ENCODE results near the gene MYO7A. TPM values are rescaled to one million over a fixed set of nuclear protein-coding genes. Genes with fewer than 3 reads are reported as not detected.

MYO7A gene
- polyA plus RNA-seq, 6 donors from 2014 or later = not detected

DNA sequence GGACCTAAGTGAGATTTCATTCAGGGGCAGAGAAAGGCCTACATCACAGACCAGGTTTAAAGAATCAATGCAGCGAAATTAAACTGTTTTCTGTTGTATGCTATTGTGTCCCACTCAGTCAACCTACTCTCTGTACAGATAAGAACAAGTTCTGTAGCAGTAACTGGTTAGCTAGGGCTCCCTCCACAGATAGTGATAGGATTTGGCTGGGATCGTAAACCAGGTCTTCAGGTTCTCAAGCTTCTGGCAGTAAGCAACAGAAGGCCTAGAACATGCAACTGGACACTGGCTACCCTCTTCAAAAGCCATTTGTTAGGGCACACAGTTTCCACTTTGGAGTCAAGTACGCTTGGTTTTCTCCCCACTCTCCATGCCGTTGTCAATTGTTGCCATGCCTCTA is 104.2 kb downstream of the MYO7A start:
- H3K4me3 Mint-ChIP-seq = no peak overlapping the region

DNA sequence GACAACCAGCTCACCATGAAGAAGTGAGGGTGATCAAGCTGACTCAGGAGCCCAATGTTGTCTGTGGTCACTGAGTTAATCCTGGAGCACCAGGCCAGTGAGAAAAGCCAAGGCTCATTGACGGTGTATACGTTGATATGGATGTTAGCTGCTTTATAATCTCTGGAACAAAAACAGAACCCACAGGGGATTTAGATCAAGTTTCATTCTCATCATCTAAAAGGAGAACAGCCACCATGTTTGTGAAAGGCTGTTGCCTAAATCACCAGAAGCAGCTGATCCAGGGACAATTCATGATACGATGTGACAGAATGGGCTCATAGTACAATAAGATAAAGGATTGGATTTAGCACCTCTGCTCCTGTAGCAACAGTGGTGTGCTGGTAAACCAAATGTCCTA is 105.0 kb downstream of the MYO7A start:
- H3K4me1 Mint-ChIP-seq = no peaks in the 10 kb centered on the region
- H3K27ac Mint-ChIP-seq = no peak overlapping the region
- H3K27me3 Mint-ChIP-seq = peaks cover 0 to 8% (median 0%) of the 10 kb centered on the region in 3 donors
- DNase-seq = no peak
- no peak for ATAC-seq (ENCODE audit: low read depth in 2 of 2)
- H3K9me3 Mint-ChIP-seq = peaks cover 0 to 2% (median 0%) of the 10 kb centered on the region in 7 donors
- no peaks in the 10 kb centered on the region for H3K36me3 Mint-ChIP-seq
- H3K4me3 Mint-ChIP-seq = no peak overlapping the region

More for the DNA sequence above, 104.2 kb downstream of the MYO7A start:
- H3K27ac Mint-ChIP-seq = no peak overlapping the region
- peaks cover 0 to 2% (median 0%) of the 10 kb centered on the region in 7 donors for H3K9me3 Mint-ChIP-seq
- H3K27me3 Mint-ChIP-seq = peaks cover 3 to 10% (median 7%) of the 10 kb centered on the region in 3 donors
- H3K36me3 Mint-ChIP-seq = no peaks in the 10 kb centered on the region
- no peaks in the 10 kb centered on the region for H3K4me1 Mint-ChIP-seq
- ATAC-seq (ENCODE audit: low read depth in 2 of 2) = no peak
- DNase-seq = no peak

DNA sequence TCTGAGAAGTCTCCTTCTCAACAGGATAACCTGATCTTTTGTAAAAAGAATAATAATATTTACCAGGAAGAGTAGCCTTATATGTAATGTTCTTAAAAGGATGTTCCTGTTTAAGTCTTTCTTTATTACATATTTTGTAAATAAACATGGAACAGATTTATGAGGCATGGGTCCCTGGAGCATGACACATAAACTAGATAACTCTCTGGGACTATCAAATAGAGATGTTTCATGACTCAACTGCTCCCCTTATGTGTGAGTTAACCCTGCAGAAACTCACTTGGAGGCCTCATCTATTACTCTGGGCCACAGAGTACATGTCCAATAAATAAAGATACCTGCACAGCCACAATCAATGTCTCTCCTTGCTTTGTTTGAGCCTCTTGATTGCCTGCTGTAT is 108.9 kb downstream of the MYO7A start:
- peaks cover 0 to 8% (median 0%) of the 10 kb centered on the region in 3 donors for H3K27me3 Mint-ChIP-seq
- no peaks in the 10 kb centered on the region for H3K4me1 Mint-ChIP-seq
- no peak overlapping the region for H3K4me3 Mint-ChIP-seq
- DNase-seq (no peak), ATAC-seq (ENCODE audit: low read depth in 2 of 2) (no peak)
- H3K36me3 Mint-ChIP-seq = no peaks in the 10 kb centered on the region
- no peak overlapping the region for H3K27ac Mint-ChIP-seq
- H3K9me3 Mint-ChIP-seq = peaks cover 0 to 10% (median 2%) of the 10 kb centered on the region in 7 donors

DNA sequence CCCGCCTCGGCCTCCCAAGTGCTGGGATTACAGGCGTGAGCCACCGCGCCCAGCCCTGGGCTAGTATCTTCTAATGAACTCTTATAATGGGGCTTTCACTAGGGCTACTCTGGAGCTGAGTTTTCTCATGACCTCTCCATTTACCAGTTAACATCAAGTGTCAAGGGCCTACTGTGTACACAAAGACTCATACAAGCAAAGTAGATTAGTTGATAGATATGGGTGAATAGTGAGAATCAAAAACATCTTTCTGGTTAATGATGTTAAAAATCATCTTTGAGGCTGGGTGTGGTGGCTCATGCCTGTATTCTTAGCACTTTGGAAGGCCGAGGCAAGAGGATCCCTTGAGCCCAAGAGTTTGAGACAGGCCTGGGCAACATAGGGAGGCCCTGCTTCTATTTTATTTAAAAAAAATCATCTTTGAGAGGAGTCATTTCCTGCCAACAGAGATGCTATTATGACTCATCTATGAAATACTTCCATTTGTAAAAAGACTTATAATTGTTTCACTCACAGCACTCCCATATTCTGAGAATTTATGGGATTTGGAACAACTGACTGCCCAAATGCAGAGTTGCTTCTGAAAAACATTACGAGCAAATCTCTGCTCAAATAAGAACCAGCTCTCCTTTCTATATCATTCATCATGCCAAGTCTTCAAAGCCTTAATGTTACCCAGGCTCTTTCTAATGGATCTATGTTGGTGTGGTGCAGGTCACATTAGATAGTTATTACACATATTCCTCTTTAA is 116.4 kb downstream of the MYO7A start:
- Mint-ChIP-seq H3K27ac (peak overlapping the region in 1 of 6 donors; percentile 58), H3K27me3 (no peaks in the 10 kb centered on the region), H3K4me1 (no peaks in the 10 kb centered on the region), H3K36me3 (no peaks in the 10 kb centered on the region), H3K4me3 (no peak overlapping the region), H3K9me3 (peaks cover 0 to 7% (median 0%) of the 10 kb centered on the region in 7 donors)
- DNase-seq (no peak), ATAC-seq (ENCODE audit: low read depth in 2 of 2) (no peak)

DNA sequence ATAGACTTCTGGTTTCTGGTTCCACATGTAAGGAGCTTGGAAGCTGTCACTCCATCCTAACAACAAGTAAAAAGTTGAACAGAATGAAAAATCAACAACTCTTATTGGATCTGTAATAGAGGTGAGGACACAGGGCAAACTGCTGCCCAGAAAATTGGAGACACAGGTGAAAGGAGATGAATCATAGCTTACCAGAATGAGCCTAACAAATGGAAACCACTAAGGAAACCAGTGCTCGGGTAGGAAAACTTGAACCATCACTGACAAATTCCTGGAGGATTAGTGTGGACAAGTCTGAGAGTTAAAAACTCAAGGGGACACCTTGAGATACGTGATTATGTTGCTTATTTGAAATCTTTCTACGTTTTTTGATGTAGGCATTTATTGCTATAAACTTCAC is 121.4 kb downstream of the MYO7A start:
- H3K36me3 Mint-ChIP-seq = no peaks in the 10 kb centered on the region
- DNase-seq (no peak), ATAC-seq (ENCODE audit: low read depth in 2 of 2) (no peak)
- H3K9me3 Mint-ChIP-seq = peaks cover 11 to 28% (median 12%) of the 10 kb centered on the region in 7 donors
- H3K27me3 Mint-ChIP-seq = no peaks in the 10 kb centered on the region
- no peak overlapping the region for H3K27ac Mint-ChIP-seq
- no peaks in the 10 kb centered on the region for H3K4me1 Mint-ChIP-seq
- H3K4me3 Mint-ChIP-seq = no peak overlapping the region

DNA sequence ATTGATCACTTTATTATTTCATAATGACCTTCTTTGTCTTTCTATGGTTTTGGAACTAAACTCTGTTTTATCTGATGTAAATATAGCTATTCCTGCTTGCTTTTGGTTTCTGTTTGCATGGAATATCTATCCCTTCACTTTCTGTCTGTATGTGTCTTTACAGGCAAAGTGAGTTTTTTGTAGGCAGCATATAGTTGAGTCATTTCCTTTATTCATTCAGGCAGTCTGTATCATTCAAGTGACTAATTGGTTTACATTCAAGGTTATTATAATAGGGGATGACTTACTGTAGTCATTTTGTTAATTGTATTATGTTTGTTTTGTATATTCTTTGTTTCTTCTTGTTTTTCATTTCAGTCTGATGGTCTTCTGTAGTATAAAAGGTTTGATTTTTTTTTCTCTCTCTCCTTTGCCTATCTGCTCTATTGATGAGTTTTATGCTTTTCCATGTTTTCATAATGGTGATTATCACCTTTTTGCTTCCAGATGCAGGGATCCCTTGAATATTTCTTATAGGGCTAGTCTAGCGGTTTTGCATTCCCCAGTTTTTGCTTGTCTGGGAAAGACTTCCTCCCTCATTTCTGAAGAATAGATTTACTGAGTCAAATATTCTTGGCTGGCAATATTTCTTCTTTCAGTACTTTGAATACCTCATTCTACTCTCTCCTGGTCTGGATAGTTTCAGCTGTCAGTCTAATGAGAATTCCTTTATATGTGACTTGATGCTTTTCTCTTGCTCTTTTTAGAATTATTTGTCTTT is 123.0 kb downstream of the MYO7A start:
- H3K27ac Mint-ChIP-seq = no peak overlapping the region
- H3K4me1 Mint-ChIP-seq = no peaks in the 10 kb centered on the region
- H3K4me3 Mint-ChIP-seq = no peak overlapping the region
- no peaks in the 10 kb centered on the region for H3K36me3 Mint-ChIP-seq
- peaks cover 11 to 28% (median 12%) of the 10 kb centered on the region in 7 donors for H3K9me3 Mint-ChIP-seq
- H3K27me3 Mint-ChIP-seq = peaks cover 0 to 5% (median 0%) of the 10 kb centered on the region in 3 donors
- no peak for ATAC-seq (ENCODE audit: low read depth in 2 of 2)
- no peak for DNase-seq

DNA sequence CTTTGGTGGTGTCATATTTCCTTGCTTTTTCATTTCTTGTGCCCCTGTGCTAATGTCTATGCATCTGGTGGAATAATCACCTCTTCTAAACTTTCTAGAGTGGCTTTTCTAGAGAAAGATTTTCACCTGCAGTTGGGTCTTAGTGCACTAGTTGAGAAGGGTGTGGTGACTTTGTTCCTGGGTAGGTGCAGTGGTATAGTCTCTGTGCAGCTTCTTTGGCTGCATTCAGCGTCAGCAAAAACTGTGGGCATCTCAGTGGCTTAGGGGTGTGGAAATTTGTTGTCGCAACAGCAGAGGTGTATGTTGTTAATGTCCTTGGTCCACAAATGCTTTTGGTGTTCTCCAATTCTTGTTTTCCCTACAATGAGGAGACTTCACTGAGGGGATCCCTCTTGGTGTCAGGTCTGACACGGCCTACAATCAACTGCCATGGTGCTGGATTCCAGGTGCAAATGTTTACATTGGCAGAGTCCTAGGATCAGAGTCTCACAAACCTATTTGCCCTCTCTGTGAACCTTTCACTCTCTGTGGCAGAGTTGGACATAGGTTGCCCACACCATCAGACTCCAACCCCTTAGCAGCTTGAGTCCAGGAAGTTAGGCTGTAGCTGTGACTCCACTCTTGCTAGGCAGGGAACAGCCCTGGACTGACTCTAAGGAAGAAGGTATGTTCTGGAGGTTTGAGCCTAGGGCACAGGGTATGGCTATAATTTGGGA is 124.7 kb downstream of the MYO7A start:
- no peak overlapping the region for H3K4me3 Mint-ChIP-seq
- peaks cover 4 to 17% (median 13%) of the 10 kb centered on the region in 3 donors for H3K27me3 Mint-ChIP-seq
- H3K9me3 Mint-ChIP-seq = peaks cover 11 to 28% (median 12%) of the 10 kb centered on the region in 7 donors
- no peaks in the 10 kb centered on the region for H3K36me3 Mint-ChIP-seq
- ATAC-seq (ENCODE audit: low read depth in 2 of 2) (no peak), DNase-seq (no peak)
- H3K27ac Mint-ChIP-seq = no peak overlapping the region
- H3K4me1 Mint-ChIP-seq = no peaks in the 10 kb centered on the region

DNA sequence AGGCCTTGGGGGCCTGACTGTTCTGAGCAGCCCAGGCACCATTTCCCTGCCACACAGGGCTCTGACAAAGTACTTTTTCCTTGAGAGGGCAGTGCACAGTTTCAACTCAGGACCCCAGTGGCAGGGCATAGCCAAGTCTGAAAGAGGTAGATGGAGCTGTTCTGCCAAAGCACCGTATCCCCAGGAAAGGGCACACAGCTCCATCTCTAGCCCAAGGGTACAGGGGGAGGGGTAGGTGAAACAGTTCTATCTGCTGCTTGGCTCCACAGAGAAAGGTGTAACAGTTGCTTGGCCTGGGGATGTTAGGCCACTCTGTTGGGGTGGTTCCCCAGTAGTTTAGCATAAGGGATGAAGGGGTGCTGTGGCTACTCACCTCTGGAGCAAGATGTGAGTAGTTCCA is 125.6 kb downstream of the MYO7A start:
- Mint-ChIP-seq H3K27me3 (peaks cover 4 to 19% (median 16%) of the 10 kb centered on the region in 3 donors), H3K4me1 (no peaks in the 10 kb centered on the region), H3K4me3 (no peak overlapping the region), H3K27ac (no peak overlapping the region), H3K9me3 (peaks cover 11 to 28% (median 12%) of the 10 kb centered on the region in 7 donors), H3K36me3 (no peaks in the 10 kb centered on the region)
- ATAC-seq (ENCODE audit: low read depth in 2 of 2) = no peak
- DNase-seq = no peak

DNA sequence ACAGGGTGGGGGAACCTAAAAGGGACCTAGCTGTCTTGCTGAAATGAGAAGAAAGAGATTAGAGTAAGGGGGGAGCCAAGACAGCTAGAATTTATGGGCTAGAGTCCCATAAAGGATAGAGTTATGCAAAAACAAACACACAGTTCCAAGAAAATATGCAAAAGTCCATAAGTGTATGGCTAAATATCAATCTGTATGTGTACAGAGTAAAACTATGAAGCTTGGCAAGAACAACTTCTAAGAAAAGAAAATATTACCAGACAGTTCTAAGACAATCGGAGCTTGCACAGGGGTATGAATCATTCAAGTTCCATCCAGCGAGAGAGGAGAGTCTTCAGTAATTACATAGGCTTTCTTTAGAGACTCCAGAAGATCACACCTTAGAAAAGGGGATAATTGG is 131.6 kb downstream of the MYO7A start:
- DNase-seq (no peak), ATAC-seq (ENCODE audit: low read depth in 2 of 2) (no peak)
- Mint-ChIP-seq H3K36me3 (no peaks in the 10 kb centered on the region), H3K27me3 (peaks cover 12 to 42% (median 24%) of the 10 kb centered on the region in 3 donors), H3K9me3 (peaks cover 9 to 53% (median 20%) of the 10 kb centered on the region in 7 donors), H3K27ac (no peak overlapping the region), H3K4me3 (no peak overlapping the region), H3K4me1 (no peaks in the 10 kb centered on the region)

DNA sequence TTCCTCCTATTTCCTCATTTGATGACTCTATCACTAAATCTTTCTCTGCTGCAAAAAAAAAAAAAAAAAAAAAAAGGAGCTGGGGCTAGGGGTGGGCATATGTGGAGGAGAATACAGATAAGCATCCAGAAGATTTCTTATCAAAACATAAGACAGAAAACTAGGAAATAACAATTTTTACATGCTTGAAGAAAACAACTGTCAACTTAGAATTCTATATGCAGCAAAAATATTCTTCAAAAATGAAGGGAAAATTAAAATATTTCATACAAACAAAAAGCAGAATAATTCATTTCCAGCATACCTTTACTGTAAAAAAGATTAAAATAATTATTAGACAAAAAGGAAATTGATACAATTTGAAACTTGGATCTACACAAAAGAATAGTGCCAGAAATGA is 134.8 kb downstream of the MYO7A start:
- Mint-ChIP-seq H3K27ac (no peak overlapping the region), H3K9me3 (peaks cover 9 to 58% (median 20%) of the 10 kb centered on the region in 7 donors), H3K27me3 (peaks cover 8 to 24% (median 13%) of the 10 kb centered on the region in 3 donors), H3K36me3 (no peaks in the 10 kb centered on the region), H3K4me1 (no peaks in the 10 kb centered on the region), H3K4me3 (no peak overlapping the region)
- ATAC-seq (ENCODE audit: low read depth in 2 of 2) (no peak), DNase-seq (no peak)

Other genes with a start within 250 kb of the MYO7A start
- gene B3GNT6, start 93.8 kb upstream of the MYO7A start, polyA plus RNA-seq (ENCODE audit: low read depth in 6 of 6) = not detected
- under 1 TPM in 2 of 6 donors, not detected in 4; 0.33 to 0.87 TPM for gene CAPN5, start 61.3 kb upstream of the MYO7A start, polyA plus RNA-seq (ENCODE audit: low read depth in 6 of 6)
- not detected for gene OMP, start 25.4 kb upstream of the MYO7A start, polyA plus RNA-seq (ENCODE audit: low read depth in 6 of 6)
- gene GDPD4, start 173.4 kb downstream of the MYO7A start, polyA plus RNA-seq (ENCODE audit: low read depth in 6 of 6) = not detected